ENCODE results near the gene HOXD8.

DNA sequence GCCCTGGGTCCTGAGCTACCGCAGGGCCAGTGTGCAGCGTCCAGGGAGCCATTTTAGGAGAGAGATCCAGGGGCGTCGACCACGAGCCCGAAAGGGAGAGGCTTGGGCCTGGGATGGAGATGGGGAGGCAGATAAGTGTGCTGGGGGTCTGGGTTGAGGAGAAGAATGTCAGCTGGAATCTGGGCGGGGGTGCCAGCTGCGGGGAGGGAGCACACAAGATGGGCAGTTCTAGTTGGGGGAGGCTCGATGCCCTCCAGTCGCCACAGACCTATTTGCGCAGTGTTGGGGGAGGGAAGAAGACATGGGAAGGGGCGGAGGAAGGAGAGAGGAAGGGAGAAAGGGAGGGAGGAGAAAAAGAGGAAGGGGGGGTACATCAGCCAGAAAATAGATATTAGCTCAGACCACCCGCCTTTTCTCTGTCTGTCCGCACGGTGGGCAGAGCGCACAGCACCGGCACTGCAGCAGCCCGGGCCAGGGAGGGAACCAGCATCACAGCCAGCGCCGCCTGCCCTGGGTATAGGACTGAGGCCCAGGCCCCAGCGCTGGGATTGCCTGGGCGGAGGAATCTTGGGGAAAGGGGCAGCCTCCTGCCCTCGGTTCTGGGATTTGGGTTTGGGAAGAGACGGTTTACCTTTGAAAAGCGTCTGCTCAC is 24.3 kb upstream of the HOXD8 start:
- TF ChIP-seq CTCF (IDR thresholded peaks at IDR 0.05) (no peak), POLR2A (IDR thresholded peaks at IDR 0.05) (no peak), EP300 (IDR thresholded peaks at IDR 0.05) (no peak)

Measured in ovary (tissue), 3 donors.